Gastroesophageal sphincter (tissue), 4 donors: Measurements from ENCODE around the gene ARTN. TPM values are rescaled to one million over a fixed set of nuclear protein-coding genes. Genes with fewer than 3 reads are reported as not detected.
A peak's percentile ranks its signal among the peaks of the same experiment; 100 is the strongest.

Experiments used
- ATAC-seq: fragments of 150-250 bp; one replicate; pipeline ENCODE4 v1.9.1; 2016; ENCODE audit warnings: mild to moderate bottlenecking, moderate library complexity
- H3K27ac ChIP-seq, 4 donors: fragments of 200-600 bp; sonication (generic) in 3 of 4; 1 replicate in 3 of 4; 2 replicates in 1 of 4; pipeline ENCODE4 v1.5.1; 2016 to 2019
- H3K27me3 ChIP-seq: fragments of 200-600 bp; sonication (generic); one replicate; pipeline ENCODE4 v1.5.1; 2019
- H3K36me3 ChIP-seq, 2 donors: fragments of 200-600 bp; sonication (generic); one replicate each; pipeline ENCODE4 v1.5.1; 2019; ENCODE audit warnings: control low read depth in 1 of 2
- H3K4me1 ChIP-seq, 3 donors: fragments of 200-600 bp; sonication (generic); 1 replicate in 2 of 3; 2 replicates in 1 of 3; pipeline ENCODE4 v1.5.1; 2016 to 2019; ENCODE audit warnings: control low read depth in 2 of 3
- H3K4me3 ChIP-seq, 2 donors: fragments of 200-600 bp; sonication (generic); one replicate each; pipeline ENCODE4 v1.5.1; 2019; ENCODE audit warnings: mild to moderate bottlenecking in 1 of 2, moderate library complexity in 1 of 2
- H3K9me3 ChIP-seq, 3 donors: fragments of 200-600 bp; sonication (generic); one replicate each; pipeline ENCODE4 v1.5.1; 2017 to 2019; ENCODE audit warnings: control low read depth in 2 of 3
- CTCF ChIP-seq, 4 experiments: fragments of 200-600 bp in 2 of 4; fragments of 450-650 bp in 2 of 4; sonication (generic) in 1 of 4; IDR thresholded peaks; one replicate each; pipeline ENCODE4 v1.5.1; 2017 to 2019; ENCODE audit warnings: antibody characterized with exemption in 4 of 4, mild to moderate bottlenecking in 2 of 4, moderate library complexity in 2 of 4
- EP300 ChIP-seq: sonication (generic); formaldehyde crosslinking; IDR thresholded peaks from one replicate; pipeline ENCODE4 v1.6.1; 2017; ENCODE audit warnings: antibody characterized with exemption, mild to moderate bottlenecking
- POLR2A ChIP-seq, 2 donors: fragments of 450-650 bp; IDR thresholded peaks; one replicate each; pipeline ENCODE4 v1.6.1; 2017; ENCODE audit warnings: antibody characterized with exemption in 2 of 2, mild to moderate bottlenecking in 2 of 2, moderate library complexity in 1 of 2
- POLR2AphosphoS5 ChIP-seq: sonication (generic); formaldehyde crosslinking; IDR thresholded peaks from one replicate; pipeline ENCODE4 v1.6.1; 2017; ENCODE audit warnings: antibody characterized with exemption
- WGBS, 2 donors: methylation state at CpG; one replicate each; pipeline ENCODE4 v1.1.5; 2018; ENCODE audit warnings: low coverage in 1 of 2; 5-methylcytosine and 5-hydroxymethylcytosine counted together
- total RNA-seq, 4 donors: library from RNA; depleted of rRNA; stranded (reverse); fragments of >200 nt; gene quantifications; one replicate each; pipeline ENCODE4 v1.1.0, GENCODE V29; 2016

The ARTN gene
- total RNA-seq, 4 donors from 2014 or later, result 0.47 to 0.81 TPM; not detected in 2

- H3K4me1 ChIP-seq, result peaks cover 0 to 42% (median 20%) of the 10 kb centered on the region in 3 donors
These were observed 1.6 kb upstream of the ARTN start for GRCh38 chr1:43931711-43932660.

GRCh38 chr1:43932786-43933385, 715 bp upstream of the ARTN start:
- peak overlapping the region; percentile 17 to 51 for H3K4me3 ChIP-seq
- WGBS, 2 donors, result 37 to 67% methylated on average over 3 to 6 of the region's 8 CpGs

More at GRCh38 chr1:43931711-43932660, 1.6 kb upstream of the ARTN start:
- Histone ChIP-seq H3K9me3 (no peaks in the 10 kb centered on the region), H3K27me3 (peaks cover 12% of the 10 kb centered on the region), H3K27ac (no peak overlapping the region), H3K36me3 (peaks cover 0 to 18% of the 10 kb centered on the region in 2 donors), H3K4me3 (no peak overlapping the region)
- no peak for ATAC-seq
- TF ChIP-seq CTCF (IDR thresholded peaks at IDR 0.05) (no peak), EP300 (no peak), POLR2AphosphoS5 (no peak), POLR2A (IDR thresholded peaks at IDR 0.05) (no peak)
- 90 to 96% methylated on average over 5 of the region's 13 CpGs for WGBS, 2 donors

GRCh38 chr1:43934101-43934985, 742 bp downstream of the ARTN start:
- no peaks in the 10 kb centered on the region for H3K9me3 ChIP-seq
- peak overlapping the region in 2 of 4 donors; percentile 39 to 61 for H3K27ac ChIP-seq
- peaks cover 0 to 18% of the 10 kb centered on the region in 2 donors for H3K36me3 ChIP-seq
- TF ChIP-seq EP300 (no peak), CTCF (IDR thresholded peaks at IDR 0.05) (peak in 3 of 4 experiments; percentile 91 to 94 (median 94))
- H3K4me3 ChIP-seq, result peak overlapping the region in 1 of 2 donors; percentile 51
- peaks cover 0 to 43% (median 20%) of the 10 kb centered on the region in 3 donors for H3K4me1 ChIP-seq
- 0 to 19% methylated on average over 1 to 3 of the region's 13 CpGs for WGBS, 2 donors
- peak; percentile 46 for ATAC-seq
- peaks cover 12% of the 10 kb centered on the region for H3K27me3 ChIP-seq

More at GRCh38 chr1:43932786-43933385, 715 bp upstream of the ARTN start:
- H3K27ac ChIP-seq, result peak overlapping the region in 2 of 4 donors; percentile 39 to 61
- H3K9me3 ChIP-seq, result no peaks in the 10 kb centered on the region
- H3K4me1 ChIP-seq, result peaks cover 0 to 43% (median 20%) of the 10 kb centered on the region in 3 donors
- peaks cover 12% of the 10 kb centered on the region for H3K27me3 ChIP-seq
- ATAC-seq, result no peak
- H3K36me3 ChIP-seq, result peaks cover 0 to 18% of the 10 kb centered on the region in 2 donors
- TF ChIP-seq POLR2A (IDR thresholded peaks at IDR 0.05) (no peak), POLR2AphosphoS5 (no peak), CTCF (IDR thresholded peaks at IDR 0.05) (no peak), EP300 (no peak)

GRCh38 chr1:43934986-43935324, 1.4 kb downstream of the ARTN start:
- 21 to 69% methylated on average over 3 of the region's 5 CpGs for WGBS, 2 donors
- Histone ChIP-seq H3K4me1 (peaks cover 0 to 43% (median 20%) of the 10 kb centered on the region in 3 donors), H3K9me3 (no peaks in the 10 kb centered on the region), H3K36me3 (peaks cover 0 to 12% of the 10 kb centered on the region in 2 donors), H3K4me3 (no peak overlapping the region), H3K27me3 (peaks cover 12% of the 10 kb centered on the region), H3K27ac (peak overlapping the region in 2 of 4 donors; percentile 39 to 61)
- TF ChIP-seq CTCF (IDR thresholded peaks at IDR 0.05) (peak in 1 of 4 experiments; percentile 5), EP300 (no peak)
- ATAC-seq, result no peak
